Mucosa of descending colon (tissue), 3 donors: ENCODE results near the gene CD38. TPM values are rescaled to one million over a fixed set of nuclear protein-coding genes. Genes with fewer than 3 reads are reported as not detected.

Experiments
- ATAC-seq: fragments of 200-7000 bp; cut with Tn5 transposase; one replicate; pipeline ENCODE4 v1.9.1; 2020; ENCODE audit warnings: mild to moderate bottlenecking, moderate library complexity
- DNase-seq, 3 donors: peaks; one replicate each; pipeline ENCODE4 v3.0.0-alpha.2; 2020
- H3K36me3 ChIP-seq: fragments of 200-600 bp; one replicate; pipeline ENCODE4 v1.8.0; 2021; ENCODE audit warnings: low read depth, mild to moderate bottlenecking
- H3K4me1 ChIP-seq: fragments of 200-600 bp; one replicate; pipeline ENCODE4 v1.8.0; 2021; ENCODE audit warnings: low read depth, mild to moderate bottlenecking
- H3K4me3 ChIP-seq: fragments of 200-600 bp; one replicate; pipeline ENCODE4 v1.8.0; 2021; ENCODE audit warnings: mild to moderate bottlenecking
- H3K9me3 ChIP-seq: fragments of 200-600 bp; one replicate; pipeline ENCODE4 v1.8.0; 2021; ENCODE audit warnings: mild to moderate bottlenecking
- CTCF ChIP-seq: fragments of 200-600 bp; IDR thresholded peaks from one replicate; pipeline ENCODE4 v1.8.0; 2022; ENCODE audit warnings: antibody characterized with exemption, mild to moderate bottlenecking
- intact Hi-C, 2 donors: fragments of 100-400 bp; cut with DNase I in 1 of 2; cut with micrococcal nuclease in 1 of 2; formaldehyde crosslinking; loops; one replicate each; pipeline versions ENCODE4 v1.11.0 to v1.11.1; 2022; cut with DNase I, micrococcal nuclease
- total RNA-seq, 3 donors: library from RNA; stranded (reverse); fragmentation: NEBNext Ultra II Directional in 2 of 3; extraction: Animal tissue kit (Norgen Biotek cat#: 25700) in 2 of 3; gene quantifications; one replicate each; pipeline versions ENCODE4 v1.2.1 to v1.2.4, GENCODE V29; 2021 to 2023
- donor health status: DM: no; HTN: no; CAD: no; lungs with moderate emphysema.
- donor health status: DM: no; HTN: no; CAD: no.
- donor health status: DM: no; HTN: yes; CAD: no.

Gene CD38
- total RNA-seq, 3 donors from 2014 or later = 1.8 to 6.2 (median 3.8) TPM

- Histone ChIP-seq H3K36me3 (no peaks in the 10 kb centered on the region), H3K9me3 (no peaks in the 10 kb centered on the region), H3K4me3 (no peak overlapping the region), H3K4me1 (no peaks in the 10 kb centered on the region)
- intact Hi-C loops = no loop called here
- no peak for ATAC-seq
- DNase-seq = no peak
- no peak for TF ChIP-seq CTCF
Measured at GRCh38 chr4:15890246-15890829, 112.2 kb downstream of the CD38 start.

GRCh38 chr4:15891312-15891711 lies 113.2 kb downstream of the CD38 start:
- Histone ChIP-seq H3K9me3 (no peaks in the 10 kb centered on the region), H3K4me3 (no peak overlapping the region), H3K4me1 (no peaks in the 10 kb centered on the region), H3K36me3 (no peaks in the 10 kb centered on the region)
- intact Hi-C loops = no loop called here
- TF ChIP-seq CTCF = no peak
- ATAC-seq = no peak
- DNase-seq = no peak

- Histone ChIP-seq H3K36me3 (no peaks in the 10 kb centered on the region), H3K9me3 (no peaks in the 10 kb centered on the region), H3K4me1 (no peaks in the 10 kb centered on the region), H3K4me3 (no peak overlapping the region)
- TF ChIP-seq CTCF = no peak
- intact Hi-C loops = no loop called here
- DNase-seq = no peak
- ATAC-seq = no peak
Measured at GRCh38 chr4:15893962-15894361, 115.8 kb downstream of the CD38 start.

GRCh38 chr4:15894393-15894792 lies 116.3 kb downstream of the CD38 start:
- TF ChIP-seq CTCF = no peak
- H3K36me3 ChIP-seq = no peaks in the 10 kb centered on the region
- no peak overlapping the region for H3K4me3 ChIP-seq
- H3K9me3 ChIP-seq = no peaks in the 10 kb centered on the region
- DNase-seq (no peak), ATAC-seq (no peak)
- intact Hi-C loops = no loop called here
- no peaks in the 10 kb centered on the region for H3K4me1 ChIP-seq

- Histone ChIP-seq H3K4me1 (no peaks in the 10 kb centered on the region), H3K4me3 (no peak overlapping the region), H3K36me3 (no peaks in the 10 kb centered on the region), H3K9me3 (no peaks in the 10 kb centered on the region)
- DNase-seq (no peak), ATAC-seq (no peak)
- TF ChIP-seq CTCF = no peak
- intact Hi-C loops = no loop called here
Measured at GRCh38 chr4:15894921-15895916, 117.1 kb downstream of the CD38 start.
